HG03457 (cell line): ENCODE data around the gene EXO1.

Experiments used
- ATAC-seq: cut with Tn5 transposase; IDR thresholded peaks from one replicate; pipeline ENCODE4 v1.9.1; 2021; ENCODE audit warnings: moderate number of reproducible peaks; ENCODE audit not compliant: unreplicated experiment

Gene EXO1

GRCh38 chr1:241881440-241881839 is 33.4 kb downstream of the EXO1 start:
- ATAC-seq = no peak

DNA sequence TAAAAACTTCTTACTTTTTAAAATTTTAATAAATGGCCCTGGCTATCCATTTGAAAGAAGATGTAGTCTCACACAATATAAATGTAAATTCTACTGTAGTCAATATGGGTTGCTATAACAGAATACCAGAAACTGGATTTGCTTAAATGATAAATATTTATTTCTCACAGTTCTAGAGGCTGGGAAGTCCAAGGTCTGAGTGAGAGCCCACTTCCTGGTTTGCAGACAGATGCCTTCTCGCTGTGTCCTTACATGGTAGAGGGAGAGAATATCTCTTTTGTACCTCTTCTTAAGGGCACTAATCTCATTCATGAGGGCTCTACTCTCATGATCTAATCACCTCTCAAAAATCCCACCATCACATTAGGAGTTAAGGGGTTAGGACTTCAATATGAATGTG is 35.2 kb downstream of the EXO1 start:
- no peak for ATAC-seq

DNA sequence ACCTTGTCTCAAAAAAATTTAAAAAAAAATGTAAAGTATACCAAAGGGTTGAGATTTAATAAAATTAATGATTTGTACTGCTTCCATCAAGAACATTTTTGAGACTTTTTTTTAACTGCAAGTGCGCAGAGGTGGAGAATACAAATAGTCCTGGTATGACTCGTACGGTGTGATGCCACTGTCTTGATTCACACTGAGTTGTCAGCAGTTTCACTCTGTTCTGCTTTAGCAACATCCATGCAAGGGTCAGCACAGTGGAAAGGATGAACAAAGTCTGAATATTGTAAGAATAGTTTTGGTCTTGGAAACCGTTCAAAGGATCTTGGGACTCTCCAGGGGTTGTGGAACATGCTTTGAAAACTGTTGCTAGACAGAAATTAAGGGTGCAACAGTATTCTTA is 40.2 kb downstream of the EXO1 start:
- no peak for ATAC-seq

DNA sequence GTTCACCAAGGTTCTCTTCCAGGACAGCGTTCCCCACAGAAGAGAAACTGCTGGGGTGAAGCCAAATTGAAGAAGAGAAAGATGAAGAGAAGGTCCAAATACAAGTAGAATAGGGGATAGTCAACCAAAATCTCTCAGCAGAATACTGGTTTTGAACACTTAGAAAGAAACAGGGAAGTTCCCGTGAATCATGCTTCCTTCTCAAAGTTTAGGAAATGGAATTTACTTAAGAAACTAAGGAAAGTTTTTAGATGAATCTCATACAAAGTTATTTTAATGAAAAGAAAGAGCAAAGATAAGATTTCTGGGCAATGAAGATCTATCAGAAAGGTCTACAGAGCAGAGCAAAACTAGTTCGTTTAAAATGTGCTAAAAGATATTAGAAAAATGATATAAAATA is 43.3 kb downstream of the EXO1 start:
- no peak for ATAC-seq

- no peak for ATAC-seq
These were observed 46.0 kb downstream of the EXO1 start for GRCh38 chr1:241894016-241894415.

DNA sequence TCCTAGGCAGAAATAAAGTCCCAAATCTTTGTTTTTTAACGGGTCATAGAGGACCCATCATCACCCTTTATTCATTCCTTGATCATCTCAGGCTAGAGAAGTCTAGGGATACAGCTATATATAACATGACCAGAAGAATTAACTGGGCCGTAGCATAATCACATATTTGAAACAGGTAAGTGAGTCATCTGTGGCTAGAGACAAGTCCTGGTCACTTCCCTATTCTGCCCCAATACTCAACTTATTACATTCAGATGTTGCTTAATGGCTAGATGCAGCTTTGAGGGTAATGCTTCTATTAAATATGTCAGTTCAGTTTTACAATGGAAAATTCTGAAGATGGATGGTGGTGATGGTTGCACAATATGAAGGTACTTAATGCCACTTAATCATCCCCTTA is 47.0 kb downstream of the EXO1 start:
- ATAC-seq = peak; percentile 73

GRCh38 chr1:241896670-241896962 is 48.6 kb downstream of the EXO1 start:
- ATAC-seq = no peak

- no peak for ATAC-seq
These were observed 51.2 kb downstream of the EXO1 start for GRCh38 chr1:241899210-241899609.

DNA sequence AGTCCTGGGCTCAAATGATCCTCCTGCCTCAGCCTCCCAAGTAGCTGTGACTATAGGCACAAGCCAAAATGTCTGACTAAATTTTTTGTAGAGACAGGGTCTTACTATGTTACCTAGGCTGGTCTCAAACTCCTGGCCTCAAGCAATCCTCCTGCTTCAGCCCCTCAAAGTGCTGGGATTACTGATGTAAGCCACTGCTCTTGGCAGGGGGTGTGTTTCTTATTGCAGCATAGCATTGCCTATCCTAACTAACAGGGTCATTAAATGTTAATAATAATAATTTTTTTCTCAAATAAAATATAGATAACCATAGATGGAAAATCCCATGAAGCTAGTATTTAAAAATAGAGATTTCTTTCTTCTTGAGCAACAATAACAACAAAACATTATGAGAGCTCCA is 52.4 kb downstream of the EXO1 start:
- no peak for ATAC-seq

- ATAC-seq = no peak
These were observed 54.5 kb downstream of the EXO1 start for GRCh38 chr1:241902391-241903065.

GRCh38 chr1:241916196-241916595 is 68.2 kb downstream of the EXO1 start:
- ATAC-seq = no peak

DNA sequence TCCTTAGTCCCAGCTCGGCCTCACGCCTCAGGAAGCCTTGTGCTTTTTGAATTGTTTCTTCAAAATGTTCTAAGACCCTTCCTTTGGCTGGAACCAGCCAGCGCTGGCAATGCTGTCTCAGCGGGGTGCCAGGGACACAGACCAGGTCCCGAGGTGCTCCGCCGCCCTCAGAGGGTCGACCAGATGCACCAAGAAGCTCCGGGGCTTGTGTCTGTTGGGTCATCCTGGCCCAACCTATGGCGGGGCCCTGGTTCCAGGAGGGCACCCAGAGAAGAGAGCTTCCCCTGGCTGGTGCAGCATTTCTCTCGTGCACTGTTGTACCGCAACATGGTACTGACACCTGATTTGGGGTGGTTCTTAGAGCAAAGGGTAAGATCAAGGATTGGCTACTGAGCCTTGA is 69.5 kb downstream of the EXO1 start:
- no peak for ATAC-seq

DNA sequence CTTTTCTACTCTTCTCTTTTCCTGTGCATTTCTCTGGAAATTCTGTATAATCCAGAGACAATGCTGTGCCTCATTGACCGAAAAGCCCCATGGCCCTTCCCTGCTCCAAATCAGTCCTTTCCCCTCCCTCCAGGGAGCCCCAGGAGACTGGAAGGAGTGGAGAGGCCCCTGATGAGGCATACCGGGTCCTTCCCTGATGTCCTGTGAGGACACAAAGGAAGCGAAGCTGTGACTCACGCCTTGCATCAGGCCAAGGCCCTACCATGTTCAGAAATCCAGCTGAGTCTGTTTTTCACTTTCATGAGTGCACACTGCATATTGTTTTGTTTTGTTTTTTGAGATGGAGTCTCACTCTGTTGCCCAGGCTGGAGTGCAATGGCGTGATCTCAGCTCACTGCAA is 70.9 kb downstream of the EXO1 start:
- no peak for ATAC-seq

DNA sequence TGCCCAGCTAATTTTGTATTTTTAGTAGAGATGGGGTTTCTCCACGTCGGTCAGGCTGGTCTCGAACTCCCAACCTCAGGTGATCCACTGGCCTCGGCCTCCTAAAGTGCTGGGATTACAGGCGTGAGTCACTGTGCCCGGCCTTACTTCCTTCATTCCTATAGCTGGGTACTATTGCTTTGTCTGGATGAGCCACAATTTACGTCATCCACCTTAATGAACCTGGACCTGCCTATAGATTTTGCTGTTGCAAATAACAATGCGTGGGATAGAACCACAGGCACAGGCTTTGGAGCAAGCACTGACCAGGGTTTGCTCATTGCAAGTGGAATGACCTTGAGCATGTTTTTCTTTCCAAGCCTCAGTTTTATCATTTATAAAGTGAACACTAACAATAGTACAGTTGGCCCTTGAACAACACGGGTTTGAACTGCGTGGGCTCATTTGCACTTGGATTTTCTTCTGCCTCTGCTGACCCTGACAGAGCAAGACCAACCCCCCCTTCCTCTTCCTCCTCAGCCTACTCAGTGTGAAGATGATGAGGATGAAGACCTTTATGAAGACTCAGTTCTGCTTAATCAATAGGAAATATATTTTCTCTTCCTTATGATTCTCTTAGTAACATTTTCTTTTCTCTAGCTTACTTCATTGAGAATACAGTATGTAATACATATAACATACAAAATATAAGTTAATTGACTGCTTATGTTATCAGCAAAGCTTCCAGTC is 76.2 kb downstream of the EXO1 start:
- no peak for ATAC-seq

DNA sequence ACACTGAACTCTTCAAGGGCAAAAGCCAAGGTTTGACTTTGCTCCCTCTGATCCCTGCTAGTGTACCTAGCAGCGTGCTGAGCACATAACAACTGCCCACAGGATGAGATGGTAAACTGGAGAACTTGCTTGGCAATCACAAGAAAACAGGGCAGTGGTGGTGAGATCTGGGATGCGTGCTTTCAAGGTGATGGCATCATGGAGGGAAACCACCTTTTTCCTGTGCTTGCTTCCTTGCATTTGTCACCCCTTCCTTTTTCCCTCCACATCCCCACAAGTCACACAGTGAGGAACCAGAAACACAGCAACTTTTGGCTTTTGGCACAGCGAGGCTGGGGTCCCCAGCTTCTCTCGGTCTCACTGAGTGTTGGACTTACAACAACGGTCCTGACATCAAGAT is 78.1 kb downstream of the EXO1 start:
- ATAC-seq = no peak

- ATAC-seq = no peak
These were observed 79.3 kb downstream of the EXO1 start for GRCh38 chr1:241927321-241927720.

GRCh38 chr1:241932845-241933244 is 84.8 kb downstream of the EXO1 start:
- no peak for ATAC-seq

DNA sequence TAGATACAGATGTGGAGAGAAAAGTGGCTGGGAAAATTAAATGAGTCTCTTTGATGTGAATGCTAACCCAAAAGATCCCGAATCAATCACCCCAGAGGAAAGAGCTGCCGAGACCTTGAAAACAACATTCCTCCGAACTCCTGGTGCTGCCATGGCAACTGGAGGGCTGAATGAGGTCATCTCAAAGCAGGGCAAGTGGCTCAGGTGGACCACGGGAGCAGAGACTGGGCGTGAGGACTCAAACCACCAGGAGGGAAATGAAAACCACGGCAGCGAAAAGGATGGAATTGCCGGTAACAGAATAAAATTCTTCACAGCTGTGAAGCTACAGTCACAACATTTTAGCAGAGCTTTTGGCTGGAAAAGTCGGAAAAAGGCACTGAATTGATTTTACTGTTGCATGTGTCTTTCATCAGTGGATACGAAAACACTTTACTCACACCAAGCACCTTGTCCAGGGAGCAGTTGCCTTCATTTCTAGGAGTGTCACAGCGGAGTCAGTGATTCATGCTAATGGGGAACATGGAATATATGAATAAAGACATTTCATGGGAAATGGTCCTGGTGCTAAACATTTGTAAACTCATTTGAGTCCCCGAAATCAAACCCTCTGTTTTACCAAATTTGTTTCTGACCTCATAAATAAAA is 86.3 kb downstream of the EXO1 start:
- ATAC-seq = no peak

GRCh38 chr1:241934866-241935265 is 86.9 kb downstream of the EXO1 start:
- ATAC-seq = no peak
